GM21381 (cell line): ENCODE results near the gene SUSD2.
"Not testable (repeated sequence)": the region's sequence is repeated elsewhere in the genome, so short reads cannot be mapped to it uniquely, and the experiment has no call there.

ENCODE experiments used
- ATAC-seq: cut with Tn5 transposase; IDR thresholded peaks from one replicate; pipeline ENCODE4 v1.9.1; 2021; ENCODE audit warnings: mild to moderate bottlenecking, moderate library complexity; ENCODE audit not compliant: unreplicated experiment

SUSD2 gene

GRCh38 chr22:24210409-24210808 lies 29.1 kb downstream of the SUSD2 start:
- not testable (repeated sequence) for ATAC-seq

DNA sequence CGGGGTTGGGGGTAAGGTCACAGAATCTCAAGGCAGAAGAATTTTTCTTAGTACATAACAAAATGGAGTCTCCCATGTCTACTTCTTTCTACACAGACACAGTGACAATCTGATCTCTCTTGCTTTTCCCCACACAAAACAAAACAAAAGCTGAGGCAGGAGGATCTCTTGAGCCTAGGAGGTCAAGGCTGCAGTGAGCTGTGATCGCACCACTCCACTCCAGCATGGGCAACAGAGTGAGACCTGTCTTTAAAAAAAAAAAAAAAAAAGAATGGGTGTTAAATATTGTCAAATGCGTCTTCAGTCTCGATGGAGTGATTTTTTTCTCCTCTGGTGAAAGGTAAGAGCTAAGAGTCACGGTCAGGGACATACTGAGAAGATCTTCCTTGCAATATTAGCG lies 30.4 kb downstream of the SUSD2 start:
- ATAC-seq, result not testable (repeated sequence)

DNA sequence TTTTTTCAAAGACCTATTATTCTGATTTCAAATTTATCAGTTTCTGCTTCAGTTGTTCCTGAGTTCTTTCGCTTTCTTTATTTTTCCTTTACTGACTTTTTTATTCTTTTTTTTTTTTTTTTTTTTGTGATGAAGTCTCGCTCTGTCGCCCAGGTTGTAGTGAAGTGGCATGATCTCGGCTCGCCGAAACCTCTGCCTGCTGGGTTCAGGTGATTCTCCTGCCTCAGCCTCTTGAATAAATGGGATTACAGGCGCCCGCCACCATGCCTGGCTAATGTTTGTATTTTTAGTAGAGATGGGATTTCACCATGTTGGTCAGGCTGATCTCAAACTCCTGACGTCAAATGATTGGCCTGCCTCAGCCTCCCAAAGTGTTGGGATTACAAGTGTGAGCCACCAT lies 31.8 kb downstream of the SUSD2 start:
- ATAC-seq, result not testable (repeated sequence)

DNA sequence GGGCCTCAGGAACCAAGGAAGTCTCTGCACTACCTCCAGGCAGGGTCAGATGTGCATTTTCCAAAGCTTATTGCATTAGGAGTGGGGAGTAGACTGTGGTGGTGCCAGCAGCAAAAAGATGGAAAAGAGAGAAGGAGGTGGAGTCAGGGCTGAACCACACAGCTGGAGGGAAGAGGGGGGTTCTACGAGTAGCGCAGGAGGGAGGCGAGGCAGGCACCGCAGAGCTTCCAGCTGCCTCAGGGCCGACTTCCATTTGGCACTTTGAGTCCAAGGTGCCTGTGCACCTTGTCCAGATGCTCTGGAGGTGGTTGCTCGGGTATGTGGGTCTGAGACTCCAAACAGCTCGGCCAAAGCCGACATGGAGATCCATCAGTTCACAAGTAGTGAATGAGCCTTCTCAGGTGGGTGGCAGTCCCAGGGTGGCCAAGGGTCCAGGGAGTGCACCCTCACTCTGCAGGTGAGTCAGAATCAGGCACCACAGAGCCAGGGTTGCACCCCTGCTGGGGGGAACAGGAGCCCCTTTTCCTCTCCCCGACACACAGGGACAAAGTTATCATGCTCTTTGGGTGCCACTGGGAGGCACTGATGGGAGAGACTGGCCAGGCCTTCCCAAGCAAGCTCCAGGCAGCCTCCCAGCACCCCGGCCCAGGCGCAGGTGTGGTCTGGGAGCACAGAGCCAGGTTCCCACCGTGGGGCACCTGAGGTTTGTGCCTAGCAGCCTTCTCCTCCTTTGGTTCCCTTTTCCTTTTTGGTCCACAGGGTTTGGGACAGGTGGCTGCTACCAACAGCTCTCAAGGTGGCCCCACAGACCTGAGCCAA lies 33.4 kb downstream of the SUSD2 start:
- no peak for ATAC-seq

- no peak for ATAC-seq
These were observed 35.4 kb downstream of the SUSD2 start for GRCh38 chr22:24216541-24217209.

GRCh38 chr22:24217384-24217783 lies 36.1 kb downstream of the SUSD2 start:
- no peak for ATAC-seq

- no peak for ATAC-seq
These were observed 38.5 kb downstream of the SUSD2 start for GRCh38 chr22:24219750-24220149.

DNA sequence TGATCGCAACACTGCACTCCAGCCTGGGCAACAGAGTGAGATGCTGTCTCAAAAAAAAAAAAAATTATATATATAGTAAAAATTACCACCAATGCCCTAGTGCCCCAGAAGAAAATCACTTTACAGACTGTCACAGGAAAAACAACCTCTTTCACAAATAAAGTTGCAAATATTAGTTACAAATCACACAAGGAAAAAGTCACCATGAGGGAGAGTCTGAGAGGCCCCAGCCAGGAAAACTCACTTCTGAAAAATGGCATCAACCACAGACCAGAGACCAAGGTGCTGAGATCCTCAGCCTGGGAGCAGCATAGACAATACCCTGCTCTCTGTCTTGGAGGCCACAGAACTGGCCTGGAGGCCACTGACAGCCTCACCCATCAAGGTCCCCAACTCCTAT lies 43.2 kb downstream of the SUSD2 start:
- ATAC-seq, result no peak

DNA sequence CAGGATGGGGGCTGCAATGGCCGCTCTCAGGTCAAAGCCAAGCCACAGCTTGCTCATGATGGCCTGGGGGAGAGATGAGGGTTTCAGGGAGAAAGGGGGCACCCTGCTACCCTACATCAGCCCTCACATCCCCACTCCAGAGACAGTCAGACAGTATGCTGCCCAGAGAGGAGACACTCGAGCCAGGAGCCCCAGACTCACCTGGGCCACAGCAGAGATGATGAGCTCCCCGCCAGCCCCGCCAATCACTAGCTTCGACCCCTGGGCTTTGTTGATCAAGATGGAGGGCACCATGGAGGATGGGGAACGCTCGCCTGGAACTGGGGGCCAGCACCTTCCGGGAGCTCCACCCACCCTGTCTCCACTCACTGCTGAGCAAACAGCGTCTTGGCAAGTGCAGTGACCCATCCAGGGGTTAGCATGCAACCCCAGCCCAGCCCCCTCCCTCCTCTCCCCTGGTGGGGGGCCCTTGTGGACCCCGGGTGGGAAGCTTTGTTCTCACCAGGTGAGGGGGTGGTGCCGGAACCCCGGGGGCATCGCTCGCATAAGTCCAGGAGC lies 43.8 kb downstream of the SUSD2 start:
- no peak for ATAC-seq

GRCh38 chr22:24225951-24226350 lies 44.7 kb downstream of the SUSD2 start:
- no peak for ATAC-seq

- no peak for ATAC-seq
These were observed 49.8 kb downstream of the SUSD2 start for GRCh38 chr22:24230911-24231656.

DNA sequence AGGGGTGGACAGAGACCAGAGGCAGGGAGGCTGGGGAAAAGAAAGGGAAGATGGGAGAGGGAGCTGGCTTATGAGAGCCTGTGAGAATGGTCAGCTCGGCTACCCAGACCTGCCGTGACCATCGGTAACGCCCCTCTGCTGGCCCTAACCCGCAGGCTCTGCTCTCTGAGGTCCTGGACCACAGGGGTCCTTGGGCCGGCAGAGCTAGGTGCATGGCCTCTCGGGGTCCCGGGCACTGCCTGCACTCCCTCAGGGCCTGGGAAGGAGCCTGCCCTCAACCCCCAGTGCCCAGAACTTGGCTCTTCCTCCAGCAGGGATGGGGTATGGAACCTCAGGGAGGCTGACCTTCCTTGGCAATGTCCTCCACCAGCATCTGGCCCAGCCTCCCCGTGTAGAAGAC lies 50.4 kb downstream of the SUSD2 start:
- no peak for ATAC-seq

DNA sequence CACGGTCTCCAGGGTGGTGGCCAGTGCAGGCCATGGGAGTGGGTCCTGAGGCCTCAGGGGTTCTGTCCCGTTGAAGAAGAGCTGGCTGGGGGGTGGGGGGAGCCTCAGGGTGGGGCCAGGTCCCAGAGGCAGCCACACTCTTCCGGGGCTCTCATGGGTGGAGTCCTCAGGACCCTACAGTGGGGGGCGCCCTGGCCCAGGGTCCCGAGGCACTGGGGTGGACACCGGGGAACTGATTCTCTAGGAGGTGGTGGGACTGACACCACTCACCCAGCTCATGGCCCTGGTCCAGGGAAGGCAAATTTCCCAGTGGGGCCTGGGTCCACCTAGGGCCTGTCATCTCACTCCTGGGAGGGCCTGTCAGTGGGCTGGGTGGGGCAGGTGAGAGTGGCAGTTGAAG lies 50.8 kb downstream of the SUSD2 start:
- ATAC-seq, result no peak

- ATAC-seq, result no peak
These were observed 51.4 kb downstream of the SUSD2 start for GRCh38 chr22:24232725-24233124.

DNA sequence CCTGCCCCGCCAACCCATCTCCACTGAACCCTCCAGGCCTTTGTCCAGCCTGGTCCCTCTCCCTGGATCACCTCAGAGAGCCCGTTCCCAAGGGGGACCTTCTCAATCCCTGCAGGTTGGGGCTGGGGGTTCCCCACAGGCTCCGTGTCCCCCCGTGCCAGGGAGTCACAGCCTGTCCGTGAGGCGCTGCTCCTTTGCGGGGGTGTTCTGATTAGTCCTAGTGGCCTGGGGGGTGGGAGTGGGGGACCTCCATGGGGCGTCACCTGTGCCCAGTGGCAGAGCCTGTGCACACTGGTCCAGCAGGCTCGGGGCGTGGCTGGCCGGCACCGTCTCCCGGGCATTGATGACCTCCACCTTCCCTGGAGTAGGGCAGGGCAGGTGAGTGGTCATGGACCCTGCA lies 51.9 kb downstream of the SUSD2 start:
- ATAC-seq, result no peak

- no peak for ATAC-seq
These were observed 52.5 kb downstream of the SUSD2 start for GRCh38 chr22:24233816-24234215.

DNA sequence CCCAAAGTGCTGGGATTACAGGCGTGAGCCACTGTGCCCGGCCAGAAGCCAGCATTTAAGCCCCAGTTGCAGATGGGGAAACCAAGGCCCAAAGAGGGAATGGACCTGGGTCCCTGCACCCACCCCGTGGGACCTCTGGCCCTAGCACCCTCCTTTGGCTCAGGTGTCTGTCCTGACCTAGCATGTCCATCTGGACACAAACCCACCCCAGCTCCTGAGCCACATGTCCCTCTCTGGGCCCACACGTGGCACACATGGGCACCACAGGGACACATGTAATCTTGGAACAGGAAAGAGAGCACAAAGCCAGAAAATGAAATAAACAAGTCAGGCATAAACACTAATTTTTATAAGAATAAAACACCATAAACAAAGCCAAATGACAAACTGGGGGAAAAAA lies 54.0 kb downstream of the SUSD2 start:
- no peak for ATAC-seq

- ATAC-seq, result no peak
These were observed 55.4 kb downstream of the SUSD2 start for GRCh38 chr22:24236656-24237055.

DNA sequence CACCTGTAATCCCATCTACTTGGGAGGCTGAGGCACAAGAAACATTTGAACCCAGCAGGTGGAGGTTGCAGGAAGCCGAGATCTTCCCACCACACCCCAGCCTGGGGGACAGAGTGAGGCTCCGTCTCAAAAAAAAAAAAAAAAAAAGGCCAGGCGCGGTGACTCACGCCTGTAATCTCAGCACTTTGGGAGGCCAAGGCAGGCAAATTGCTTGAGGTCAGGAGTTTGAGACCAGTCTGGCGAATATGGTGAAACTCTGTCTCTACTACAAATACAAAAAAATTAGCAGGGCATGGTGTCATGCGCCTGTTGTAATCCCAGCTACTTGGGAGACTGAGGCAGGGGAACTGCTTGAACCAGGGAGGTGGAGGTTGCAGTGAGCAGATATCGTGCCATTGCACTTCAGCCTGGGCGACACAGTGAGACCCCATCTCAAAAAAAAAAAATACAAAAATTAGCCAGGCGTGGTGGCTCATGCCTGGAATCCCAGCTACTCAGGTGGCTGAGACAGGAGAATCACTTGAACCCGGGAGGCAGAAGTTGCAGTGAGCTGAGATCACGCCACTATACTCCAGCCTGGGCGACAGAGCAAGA lies 56.9 kb downstream of the SUSD2 start:
- not testable (repeated sequence) for ATAC-seq
